Small intestine (tissue), 7 donors: ENCODE results near the gene TCERG1L. TPM values are rescaled to one million over a fixed set of nuclear protein-coding genes. Genes with fewer than 3 reads are reported as not detected.

Source experiments
- DNase-seq, 2 donors: peaks; one replicate each; pipeline versions ENCODE4 v3.0.0 to v3.0.0-alpha.2; 2013
- FAIRE-seq: peaks from 2 replicates; lab custom pipeline; 2012; peaks lifted over from hg19 to GRCh38; lab: Jason Lieb, UNC
- H3K27ac ChIP-seq, 3 donors: one replicate each; pipeline ENCODE4 v1.5.1; 2013; ENCODE audit warnings: low read length in 2 of 3, mild to moderate bottlenecking in 2 of 3, control low read depth in 1 of 3, inconsistent platforms in 1 of 3, low read depth in 1 of 3, moderate library complexity in 1 of 3
- H3K27me3 ChIP-seq, 3 donors: one replicate each; pipeline ENCODE4 v1.6.1; 2013; ENCODE audit warnings: low read length in 3 of 3, inconsistent platforms in 1 of 3; ENCODE audit not compliant: control insufficient read depth in 3 of 3, insufficient read depth in 3 of 3
- H3K36me3 ChIP-seq, 3 donors: one replicate each; pipeline ENCODE4 v1.6.1; 2013; ENCODE audit warnings: low read length in 3 of 3, inconsistent platforms in 1 of 3, low read depth in 1 of 3, mild to moderate bottlenecking in 1 of 3, moderate library complexity in 1 of 3; ENCODE audit not compliant: control insufficient read depth in 3 of 3, insufficient read depth in 2 of 3
- H3K4me1 ChIP-seq, 3 donors: one replicate each; pipeline ENCODE4 v1.6.1; 2013; ENCODE audit warnings: low read length in 2 of 3, inconsistent platforms in 1 of 3, low read depth in 1 of 3, mild to moderate bottlenecking in 1 of 3, moderate library complexity in 1 of 3; ENCODE audit not compliant: control insufficient read depth in 3 of 3, insufficient read depth in 2 of 3
- H3K4me3 ChIP-seq, 3 donors: one replicate each; pipeline ENCODE4 v1.5.1; 2013; ENCODE audit warnings: low read length in 3 of 3, control low read depth in 1 of 3, inconsistent platforms in 1 of 3, low read depth in 1 of 3, mild to moderate bottlenecking in 1 of 3, moderate library complexity in 1 of 3
- H3K9me3 ChIP-seq, 2 donors: one replicate each; pipeline ENCODE4 v1.6.1; 2013; ENCODE audit warnings: low read depth in 1 of 2, low read length in 1 of 2; ENCODE audit not compliant: control insufficient read depth in 2 of 2, insufficient read depth in 1 of 2
- WGBS, 3 donors: extraction: QIAGEN DNeasy Blood & Tissue Kit; methylation state at CpG; one replicate each; pipeline ENCODE4 v1.1.7; 2013; 5-methylcytosine and 5-hydroxymethylcytosine counted together
- polyA plus RNA-seq, 4 donors: library from polyadenylated mRNA; stranded (reverse) in 3 of 4; unstranded in 1 of 4; fragments of 200-250 nt in 3 of 4; fragments of 120-200 nt in 1 of 4; gene quantifications; one replicate each; pipeline versions ENCODE4 v1.2.1 to v1.2.3, GENCODE V29; 2013
- donor health status: healthy with polysubstance abuse.
- donor health status: control.
- donor health status: control.
- donor health status: Bipolar disorder and iron deficiency.
- donor health status: healthy.

TCERG1L gene
- polyA plus RNA-seq, 4 donors = 0.04 to 0.12 TPM; not detected in 2

DNA sequence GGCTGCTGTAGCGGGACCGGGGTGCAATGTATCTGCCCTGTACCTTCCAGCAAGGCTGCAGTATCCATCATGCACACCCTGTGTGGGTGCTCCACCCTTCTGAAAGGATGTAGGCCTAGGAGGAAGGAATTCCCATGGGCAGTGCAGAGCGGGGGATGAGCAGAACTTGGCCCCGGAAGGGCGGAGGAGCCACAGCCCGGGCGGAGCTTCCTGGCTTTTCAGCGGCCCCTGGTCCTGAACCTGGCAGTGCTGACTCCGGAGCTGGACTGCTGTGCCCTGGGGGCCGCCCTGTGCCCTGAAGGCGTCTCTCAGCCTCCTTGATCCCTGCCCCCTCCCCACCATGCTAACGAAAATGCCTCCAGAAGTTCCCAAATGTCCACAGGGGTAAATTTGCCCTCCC is 175.8 kb downstream of the TCERG1L start:
- Histone ChIP-seq H3K9me3 (no peaks in the 10 kb centered on the region), H3K27me3 (no peaks in the 10 kb centered on the region), H3K27ac (no peak overlapping the region), H3K4me1 (peaks cover 0 to 3% (median 0%) of the 10 kb centered on the region in 3 donors), H3K36me3 (no peaks in the 10 kb centered on the region), H3K4me3 (no peak overlapping the region)
- DNase-seq (no peak), FAIRE-seq (no peak)
- WGBS, 3 donors = 82 to 88% (median 85%) methylated on average over 12 of the region's 12 CpGs

DNA sequence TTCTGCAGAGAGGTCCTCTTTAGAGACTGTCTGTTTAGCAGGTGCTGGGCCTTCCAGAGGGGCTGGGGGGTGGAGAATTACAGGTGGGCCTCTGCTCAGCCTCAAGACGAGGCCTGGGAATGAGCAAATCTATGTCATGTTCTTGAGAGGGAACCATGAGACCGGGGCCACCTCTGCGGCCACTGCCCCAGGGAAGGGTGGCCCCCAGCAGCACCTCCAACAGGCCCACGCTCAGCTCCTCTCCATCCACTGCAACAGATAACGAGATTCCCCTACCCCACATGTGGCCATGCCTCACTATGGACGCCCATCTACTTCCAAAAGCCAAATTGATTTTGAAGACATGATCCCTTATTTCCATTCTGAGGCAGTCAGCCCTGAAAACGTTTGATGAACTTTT is 176.9 kb downstream of the TCERG1L start:
- H3K9me3 ChIP-seq = no peaks in the 10 kb centered on the region
- peaks cover 0 to 3% (median 0%) of the 10 kb centered on the region in 3 donors for H3K4me1 ChIP-seq
- H3K27ac ChIP-seq = no peak overlapping the region
- DNase-seq = no peak
- WGBS, 3 donors = 60 to 86% (median 70%) methylated on average over 7 of the region's 7 CpGs
- no peak for FAIRE-seq
- no peaks in the 10 kb centered on the region for H3K36me3 ChIP-seq
- H3K4me3 ChIP-seq = no peak overlapping the region
- no peaks in the 10 kb centered on the region for H3K27me3 ChIP-seq

DNA sequence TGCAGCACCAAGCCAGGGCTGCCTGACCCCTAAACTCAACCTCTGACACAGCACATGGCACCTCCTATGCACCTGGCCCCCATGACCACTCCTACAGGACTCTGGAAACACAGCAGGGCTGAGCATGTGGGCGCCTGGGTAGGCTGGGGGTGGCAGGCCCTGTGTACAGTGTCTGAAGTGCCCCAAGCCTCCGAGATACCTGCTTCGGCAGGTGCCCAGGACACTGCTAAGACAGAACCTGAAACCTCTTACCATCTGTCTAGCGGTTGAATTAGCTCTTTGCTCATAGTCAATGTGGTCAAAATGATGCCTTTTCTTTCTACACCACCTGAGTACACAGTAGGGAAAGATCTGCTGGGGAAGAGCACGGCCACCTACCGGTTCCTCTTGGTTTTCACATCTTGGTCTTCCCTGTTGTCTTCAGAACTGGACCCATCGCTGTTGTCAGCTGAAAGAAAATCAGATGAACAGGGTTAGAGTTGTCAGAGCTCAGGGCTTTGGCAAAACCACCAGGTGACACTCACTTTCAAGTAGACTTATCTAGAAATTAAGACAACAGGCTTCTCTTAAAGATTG is 177.4 kb downstream of the TCERG1L start:
- no peak overlapping the region for H3K27ac ChIP-seq
- no peaks in the 10 kb centered on the region for H3K36me3 ChIP-seq
- FAIRE-seq (no peak), DNase-seq (no peak)
- H3K4me3 ChIP-seq = no peak overlapping the region
- H3K4me1 ChIP-seq = peaks cover 0 to 3% (median 0%) of the 10 kb centered on the region in 3 donors
- no peaks in the 10 kb centered on the region for H3K9me3 ChIP-seq
- 72 to 90% (median 79%) methylated on average over 7 of the region's 7 CpGs for WGBS, 3 donors
- no peaks in the 10 kb centered on the region for H3K27me3 ChIP-seq

DNA sequence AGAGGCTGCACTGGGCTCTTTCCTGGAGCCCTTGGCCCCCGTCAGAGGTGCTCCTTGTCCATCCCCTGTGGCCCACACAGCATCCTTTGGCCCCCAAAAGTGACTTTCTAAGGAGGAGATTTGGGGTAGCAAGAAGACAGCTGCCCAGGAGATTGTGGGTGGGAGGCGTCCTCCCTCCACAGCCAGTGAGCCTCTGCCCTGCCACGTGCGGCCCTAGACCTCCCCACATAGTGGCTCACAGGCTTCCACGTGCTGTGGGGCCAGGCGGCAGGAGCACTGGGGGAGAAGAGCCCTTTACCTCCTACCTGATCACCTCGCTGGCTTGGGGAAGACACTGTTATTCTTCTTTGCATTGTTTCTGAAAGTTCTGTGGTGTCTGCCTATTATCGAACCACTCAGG is 178.8 kb downstream of the TCERG1L start:
- no peaks in the 10 kb centered on the region for H3K36me3 ChIP-seq
- H3K27me3 ChIP-seq = no peaks in the 10 kb centered on the region
- peaks cover 0 to 3% (median 0%) of the 10 kb centered on the region in 3 donors for H3K4me1 ChIP-seq
- H3K9me3 ChIP-seq = no peaks in the 10 kb centered on the region
- 54 to 70% (median 67%) methylated on average over 8 of the region's 8 CpGs for WGBS, 3 donors
- DNase-seq (no peak), FAIRE-seq (no peak)
- no peak overlapping the region for H3K4me3 ChIP-seq
- H3K27ac ChIP-seq = no peak overlapping the region

DNA sequence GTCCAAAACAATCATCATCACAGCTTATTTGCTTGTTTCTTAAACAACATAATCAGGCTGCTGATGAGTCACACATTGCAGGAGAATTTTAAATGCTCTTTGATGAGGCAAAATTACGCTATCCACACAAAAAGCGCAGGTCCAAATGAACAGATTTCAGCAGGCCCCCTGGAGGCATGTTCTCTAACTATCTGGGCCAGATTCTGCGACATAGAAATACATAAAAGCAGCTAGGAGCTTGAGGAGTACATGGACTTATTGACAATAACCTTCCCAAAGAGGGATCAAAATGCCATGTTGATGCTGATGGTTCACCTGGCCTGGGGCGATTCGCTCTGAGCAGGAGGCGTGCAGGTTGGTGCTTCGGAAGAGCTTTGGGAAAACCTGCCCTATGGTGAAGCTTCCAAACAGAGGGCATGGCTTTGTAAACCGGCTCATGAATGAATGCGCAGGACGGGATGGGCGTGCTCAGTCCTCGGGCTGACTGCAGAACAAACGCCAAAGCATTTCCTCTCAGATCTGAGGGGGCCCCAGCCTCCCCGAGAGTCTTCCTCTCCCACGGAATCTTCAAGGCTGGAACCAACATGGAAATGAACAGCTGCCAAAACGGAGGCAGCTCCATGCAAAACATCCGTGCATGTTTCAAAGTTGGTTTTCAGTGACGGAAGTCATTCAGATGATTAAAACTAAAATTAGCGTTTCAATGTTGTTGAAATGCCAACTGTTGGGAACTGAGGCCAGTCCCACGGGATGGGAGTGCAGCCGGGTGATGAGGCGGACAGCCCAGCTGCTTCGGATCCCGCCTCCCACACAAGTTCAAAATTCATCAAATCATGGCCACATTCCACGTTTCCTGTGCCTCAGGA is 179.6 kb downstream of the TCERG1L start:
- 59 to 84% (median 75%) methylated on average over 25 of the region's 25 CpGs for WGBS, 3 donors
- FAIRE-seq (no peak), DNase-seq (no peak)
- Histone ChIP-seq H3K27ac (no peak overlapping the region), H3K9me3 (no peaks in the 10 kb centered on the region), H3K27me3 (peaks cover 0 to 2% (median 0%) of the 10 kb centered on the region in 3 donors), H3K4me1 (peaks cover 0 to 3% (median 0%) of the 10 kb centered on the region in 3 donors), H3K4me3 (no peak overlapping the region), H3K36me3 (no peaks in the 10 kb centered on the region)

DNA sequence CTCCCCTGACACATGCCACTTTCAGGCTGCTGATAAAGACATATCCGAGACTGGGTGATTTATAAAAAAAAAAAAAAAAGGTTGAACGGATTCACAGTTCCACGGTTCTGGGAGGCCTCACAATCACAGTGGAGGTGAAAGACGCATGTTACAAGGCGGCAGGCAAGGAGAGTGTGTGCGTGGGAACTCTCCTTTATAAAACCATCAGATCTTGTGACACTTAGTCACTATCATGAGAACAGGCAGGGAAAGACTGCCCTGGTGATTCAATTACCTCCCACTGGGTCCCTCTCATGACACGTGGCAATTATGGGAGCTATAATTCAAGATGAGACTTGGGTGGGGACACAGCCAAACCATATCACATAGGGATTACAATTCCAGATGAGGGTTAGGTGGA is 181.5 kb downstream of the TCERG1L start:
- Histone ChIP-seq H3K36me3 (no peaks in the 10 kb centered on the region), H3K27ac (no peak overlapping the region), H3K27me3 (peaks cover 0 to 2% (median 0%) of the 10 kb centered on the region in 3 donors), H3K9me3 (no peaks in the 10 kb centered on the region), H3K4me1 (peaks cover 0 to 3% (median 0%) of the 10 kb centered on the region in 3 donors), H3K4me3 (no peak overlapping the region)
- DNase-seq = no peak
- WGBS, 3 donors = 66 to 81% (median 75%) methylated on average over 7 of the region's 7 CpGs
- no peak for FAIRE-seq

DNA sequence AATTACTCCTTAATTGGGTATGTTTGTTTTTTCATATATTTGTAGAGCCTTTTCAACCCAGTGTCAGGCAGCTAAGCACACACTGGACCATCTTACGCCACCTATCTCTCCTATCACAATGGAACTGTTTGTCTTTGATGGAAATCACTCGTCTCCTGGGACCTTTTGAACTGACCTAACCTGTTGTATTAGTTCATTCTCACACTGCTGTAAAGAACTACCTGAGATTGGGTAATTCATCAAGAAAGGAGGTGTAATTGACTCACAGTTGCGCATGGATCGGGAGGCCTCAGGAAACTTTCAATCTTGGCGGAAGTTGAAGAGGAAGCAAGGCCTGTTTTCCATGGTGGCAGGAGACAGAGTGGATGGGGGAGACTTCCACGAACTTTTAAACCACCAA is 182.0 kb downstream of the TCERG1L start:
- no peak overlapping the region for H3K27ac ChIP-seq
- 20 to 60% (median 52%) methylated on average over 6 of the region's 6 CpGs for WGBS, 3 donors

DNA sequence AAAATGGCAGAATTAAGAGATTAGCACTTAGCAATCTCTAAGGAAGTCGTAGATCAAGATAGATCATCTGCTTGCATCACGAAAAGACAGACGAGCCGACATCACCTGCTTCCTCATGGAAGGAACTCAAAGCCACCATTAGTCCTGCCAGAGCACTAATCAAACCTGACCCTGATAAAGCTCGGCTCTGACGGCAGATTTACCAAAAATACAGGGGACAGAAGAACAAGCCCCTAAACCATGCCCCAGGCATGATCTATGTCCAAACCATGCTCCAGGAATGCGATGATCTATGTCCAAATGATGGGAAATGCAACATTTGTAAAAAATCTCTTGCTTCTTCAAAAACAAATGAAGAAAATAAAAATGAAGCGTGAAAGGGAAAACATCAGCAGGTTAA is 182.8 kb downstream of the TCERG1L start:
- Histone ChIP-seq H3K27ac (no peak overlapping the region), H3K4me3 (no peak overlapping the region), H3K9me3 (no peaks in the 10 kb centered on the region), H3K27me3 (peaks cover 0 to 2% (median 0%) of the 10 kb centered on the region in 3 donors), H3K4me1 (peaks cover 0 to 3% (median 0%) of the 10 kb centered on the region in 3 donors), H3K36me3 (no peaks in the 10 kb centered on the region)
- DNase-seq (no peak), FAIRE-seq (no peak)
- WGBS, 3 donors = 53 to 62% (median 56%) methylated on average over 8 of the region's 8 CpGs

More for the DNA sequence above, 182.0 kb downstream of the TCERG1L start:
- peaks cover 0 to 3% (median 0%) of the 10 kb centered on the region in 3 donors for H3K4me1 ChIP-seq
- H3K9me3 ChIP-seq = no peaks in the 10 kb centered on the region
- peaks cover 0 to 2% (median 0%) of the 10 kb centered on the region in 3 donors for H3K27me3 ChIP-seq
- H3K36me3 ChIP-seq = no peaks in the 10 kb centered on the region
- DNase-seq (no peak), FAIRE-seq (no peak)
- H3K4me3 ChIP-seq = no peak overlapping the region
